Measurements from ENCODE around the gene GSC2. TPM values are rescaled to one million over a fixed set of nuclear protein-coding genes. Genes with fewer than 3 reads are reported as not detected.

GSC2 gene
- total RNA-seq, 4 donors from 2014 or later: not detected

- 82% methylated on average over 4 of the region's 4 CpGs for WGBS
These were observed 31.7 kb downstream of the GSC2 start for GRCh38 chr22:19118329-19118880.

GRCh38 chr22:19117111-19117512, 33.0 kb downstream of the GSC2 start:
- TF ChIP-seq CTCF (IDR thresholded peaks at IDR 0.05) (no peak), POLR2AphosphoS5 (IDR thresholded peaks at IDR 0.05) (no peak), POLR2A (IDR thresholded peaks at IDR 0.05) (no peak), EP300 (IDR thresholded peaks at IDR 0.05) (no peak)
- 66% methylated on average over 9 of the region's 9 CpGs for WGBS
- no peaks in the 10 kb centered on the region for H3K27me3 ChIP-seq
- H3K4me3 ChIP-seq: no peak overlapping the region
- no peaks in the 10 kb centered on the region for H3K36me3 ChIP-seq
- DNase-seq (ENCODE audit: low spot score in 2 of 2): no peak
- no peak overlapping the region for H3K27ac ChIP-seq
- H3K9me3 ChIP-seq: no peaks in the 10 kb centered on the region
- peaks cover 69% of the 10 kb centered on the region for H3K4me1 ChIP-seq

More at GRCh38 chr22:19118329-19118880, 31.7 kb downstream of the GSC2 start:
- H3K36me3 ChIP-seq: no peaks in the 10 kb centered on the region
- H3K27ac ChIP-seq: no peak overlapping the region
- TF ChIP-seq POLR2A (IDR thresholded peaks at IDR 0.05) (no peak), CTCF (IDR thresholded peaks at IDR 0.05) (no peak), POLR2AphosphoS5 (IDR thresholded peaks at IDR 0.05) (no peak), EP300 (IDR thresholded peaks at IDR 0.05) (no peak)
- no peaks in the 10 kb centered on the region for H3K27me3 ChIP-seq
- DNase-seq (ENCODE audit: low spot score in 2 of 2): no peak
- H3K4me3 ChIP-seq: no peak overlapping the region
- no peaks in the 10 kb centered on the region for H3K9me3 ChIP-seq
- H3K4me1 ChIP-seq: peaks cover 71% of the 10 kb centered on the region

GRCh38 chr22:19115628-19116027, 34.5 kb downstream of the GSC2 start:
- no peaks in the 10 kb centered on the region for H3K27me3 ChIP-seq
- H3K36me3 ChIP-seq: no peaks in the 10 kb centered on the region
- no peaks in the 10 kb centered on the region for H3K9me3 ChIP-seq
- TF ChIP-seq EP300 (IDR thresholded peaks at IDR 0.05): no peak
- no peak for TF ChIP-seq POLR2AphosphoS5 (IDR thresholded peaks at IDR 0.05)
- TF ChIP-seq POLR2A (IDR thresholded peaks at IDR 0.05): no peak
- no peak for TF ChIP-seq CTCF (IDR thresholded peaks at IDR 0.05)
- H3K27ac ChIP-seq: no peak overlapping the region
- peak in 1 of 2 donors; percentile 15 for DNase-seq (ENCODE audit: low spot score in 2 of 2)
- WGBS: 74% methylated on average over 4 of the region's 4 CpGs
- H3K4me1 ChIP-seq: peaks cover 61% of the 10 kb centered on the region
- no peak overlapping the region for H3K4me3 ChIP-seq

- WGBS: 83% methylated on average over 3 of the region's 4 CpGs
- no peaks in the 10 kb centered on the region for H3K27me3 ChIP-seq
- no peak overlapping the region for H3K27ac ChIP-seq
- no peaks in the 10 kb centered on the region for H3K9me3 ChIP-seq
- TF ChIP-seq POLR2A (IDR thresholded peaks at IDR 0.05): no peak
- TF ChIP-seq CTCF (IDR thresholded peaks at IDR 0.05): no peak
- no peak for TF ChIP-seq EP300 (IDR thresholded peaks at IDR 0.05)
- no peak for TF ChIP-seq POLR2AphosphoS5 (IDR thresholded peaks at IDR 0.05)
- peaks cover 58% of the 10 kb centered on the region for H3K4me1 ChIP-seq
- H3K36me3 ChIP-seq: no peaks in the 10 kb centered on the region
- peak in 1 of 2 donors; percentile 70 for DNase-seq (ENCODE audit: low spot score in 2 of 2)
- H3K4me3 ChIP-seq: no peak overlapping the region
These were observed 35.0 kb downstream of the GSC2 start for GRCh38 chr22:19114984-19115552.

- WGBS: 94% methylated on average over 5 of the region's 5 CpGs
- no peak for TF ChIP-seq POLR2AphosphoS5 (IDR thresholded peaks at IDR 0.05)
- no peak for TF ChIP-seq EP300 (IDR thresholded peaks at IDR 0.05)
- TF ChIP-seq POLR2A (IDR thresholded peaks at IDR 0.05): no peak
- TF ChIP-seq CTCF (IDR thresholded peaks at IDR 0.05): no peak
- no peaks in the 10 kb centered on the region for H3K9me3 ChIP-seq
- H3K27me3 ChIP-seq: no peaks in the 10 kb centered on the region
- peak in 1 of 2 donors; percentile 32 for DNase-seq (ENCODE audit: low spot score in 2 of 2)
- no peaks in the 10 kb centered on the region for H3K36me3 ChIP-seq
- H3K4me1 ChIP-seq: peaks cover 57% of the 10 kb centered on the region
- H3K4me3 ChIP-seq: no peak overlapping the region
- no peak overlapping the region for H3K27ac ChIP-seq
These were observed 36.7 kb downstream of the GSC2 start for GRCh38 chr22:19113429-19113828.

All from suprapubic skin (tissue), 4 donors.